ENCODE measurements around the gene IPO4.
A peak's percentile ranks its signal among the peaks of the same experiment; 100 is the strongest.

IPO4 gene

DNA sequence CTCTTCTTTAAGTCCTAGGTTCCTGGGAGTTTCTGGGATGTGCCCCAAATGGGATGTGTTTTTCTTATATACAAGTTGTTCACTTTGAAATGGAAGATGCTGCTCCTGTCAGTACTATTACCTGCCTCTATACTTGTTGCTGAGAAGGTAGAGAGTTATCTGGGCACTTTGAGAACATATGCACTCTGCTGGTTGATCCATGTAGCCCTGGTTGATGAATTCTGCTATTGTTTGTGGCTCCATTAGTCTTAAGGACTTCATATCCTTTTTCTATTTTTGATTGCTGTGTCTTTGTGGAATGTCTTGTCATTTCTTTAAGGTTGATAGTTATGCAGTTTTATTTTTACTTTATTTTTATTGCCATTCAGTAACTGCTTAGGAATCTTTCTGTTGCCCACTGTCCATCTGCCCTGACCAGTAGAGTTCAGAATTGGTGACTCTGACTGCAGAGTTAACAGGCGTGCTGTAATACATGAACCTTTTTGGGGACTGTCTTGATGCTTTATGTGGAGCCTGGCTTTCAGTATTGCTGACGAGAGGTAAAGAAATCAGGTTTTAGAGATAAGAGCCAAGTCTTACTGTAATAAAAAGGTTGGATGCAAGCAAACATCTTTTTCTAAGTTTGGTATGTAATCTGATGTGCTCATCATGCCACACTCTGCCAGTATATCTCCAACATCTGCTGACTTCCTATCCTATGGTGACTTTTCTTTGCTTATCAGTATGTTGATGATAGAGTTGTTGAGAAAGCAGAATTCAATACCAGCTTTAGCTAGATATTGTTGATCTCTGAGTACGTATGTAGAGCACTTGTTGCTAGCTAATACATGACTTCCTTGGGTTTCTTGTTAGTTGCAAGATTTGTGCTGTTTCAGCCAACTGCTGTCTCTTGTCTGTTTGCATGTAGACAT is 45.7 kb upstream of the IPO4 start:
- H3K4me3 ChIP-seq (ENCODE audit: control insufficient read depth, low read depth, low read length), result no peak overlapping the region
- TF ChIP-seq, protein P1, sequence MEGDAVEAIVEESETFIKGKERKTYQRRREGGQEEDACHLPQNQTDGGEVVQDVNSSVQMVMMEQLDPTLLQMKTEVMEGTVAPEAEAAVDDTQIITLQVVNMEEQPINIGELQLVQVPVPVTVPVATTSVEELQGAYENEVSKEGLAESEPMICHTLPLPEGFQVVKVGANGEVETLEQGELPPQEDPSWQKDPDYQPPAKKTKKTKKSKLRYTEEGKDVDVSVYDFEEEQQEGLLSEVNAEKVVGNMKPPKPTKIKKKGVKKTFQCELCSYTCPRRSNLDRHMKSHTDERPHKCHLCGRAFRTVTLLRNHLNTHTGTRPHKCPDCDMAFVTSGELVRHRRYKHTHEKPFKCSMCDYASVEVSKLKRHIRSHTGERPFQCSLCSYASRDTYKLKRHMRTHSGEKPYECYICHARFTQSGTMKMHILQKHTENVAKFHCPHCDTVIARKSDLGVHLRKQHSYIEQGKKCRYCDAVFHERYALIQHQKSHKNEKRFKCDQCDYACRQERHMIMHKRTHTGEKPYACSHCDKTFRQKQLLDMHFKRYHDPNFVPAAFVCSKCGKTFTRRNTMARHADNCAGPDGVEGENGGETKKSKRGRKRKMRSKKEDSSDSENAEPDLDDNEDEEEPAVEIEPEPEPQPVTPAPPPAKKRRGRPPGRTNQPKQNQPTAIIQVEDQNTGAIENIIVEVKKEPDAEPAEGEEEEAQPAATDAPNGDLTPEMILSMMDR (conservative IDR thresholded peaks at IDR 0.05; ENCODE audit: control insufficient read depth, insufficient read depth, low read depth, low read length), result no peak
- DNase-seq (ENCODE audit: low read depth), result no peak

DNA sequence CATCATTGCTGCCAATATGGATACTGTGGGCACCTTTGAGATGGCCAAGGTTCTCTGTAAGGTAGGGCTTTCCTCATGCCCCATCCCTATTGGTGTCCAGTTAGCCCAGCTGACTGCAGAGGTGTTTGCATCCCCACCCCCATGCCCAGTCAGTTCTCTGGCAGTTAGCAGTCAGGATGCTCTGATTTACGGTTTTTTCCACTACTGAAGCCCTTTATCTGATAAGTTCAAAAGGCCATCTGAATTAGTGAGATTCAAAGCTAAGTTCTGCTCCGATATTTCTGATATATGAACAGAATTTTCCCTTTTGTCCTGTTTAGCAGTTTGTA is 44.9 kb upstream of the IPO4 start:
- no peak for DNase-seq (ENCODE audit: low read depth)
- H3K4me3 ChIP-seq (ENCODE audit: control insufficient read depth, low read depth, low read length), result peak overlapping the region; percentile 92
- TF ChIP-seq, protein P1 (conservative IDR thresholded peaks at IDR 0.05; ENCODE audit: control insufficient read depth, insufficient read depth, low read depth, low read length), result no peak

DNA sequence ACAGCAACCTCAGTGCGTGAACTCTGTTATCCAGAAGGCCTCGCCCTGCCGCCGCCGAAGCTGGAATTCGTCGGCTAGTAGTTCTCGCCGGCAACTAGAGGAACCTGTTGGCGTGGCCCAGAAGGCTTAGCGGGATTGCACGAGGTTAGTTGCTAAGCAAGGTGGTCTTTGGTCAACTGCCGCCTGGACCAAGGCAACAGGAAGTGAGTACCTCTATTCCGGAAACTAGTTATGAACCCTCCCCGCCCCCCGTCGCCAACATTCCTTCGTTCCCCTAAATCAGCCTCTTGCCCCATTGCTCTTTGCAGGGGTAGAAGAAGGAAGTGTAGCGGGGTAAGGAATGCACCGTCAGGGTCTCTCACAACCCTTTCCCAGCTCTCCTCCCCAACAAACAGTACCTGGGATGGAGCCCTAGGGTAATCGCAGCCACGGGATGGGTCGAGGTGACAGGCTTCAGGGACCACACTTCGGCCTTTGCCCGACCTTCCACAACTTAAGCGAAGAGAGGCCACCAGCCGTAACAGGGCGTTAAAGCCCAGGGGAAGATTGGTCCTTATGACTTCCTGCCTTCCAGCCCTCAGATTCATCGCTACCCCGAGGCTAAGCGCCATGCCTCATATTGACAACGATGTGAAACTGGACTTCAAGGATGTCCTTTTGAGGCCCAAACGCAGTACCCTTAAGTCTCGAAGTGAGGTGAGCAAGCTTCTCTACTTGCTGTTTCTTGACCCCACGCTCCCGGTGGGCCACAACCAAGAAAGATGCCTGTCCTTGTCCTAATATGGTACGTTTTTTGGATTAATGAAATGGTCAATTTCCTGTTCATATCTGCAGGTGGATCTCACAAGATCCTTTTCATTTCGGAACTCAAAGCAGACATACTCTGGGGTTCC is 44.3 kb upstream of the IPO4 start, which contains the start of gene GMPR2:
GMPR2 (plus strand) TSS at position 285 of the 893 bp plus-strand sequence; CDS start at position 610, 325 bp downstream.
- DNase-seq (ENCODE audit: low read depth), result peak; percentile 7
- TF ChIP-seq, protein P1 (conservative IDR thresholded peaks at IDR 0.05; ENCODE audit: control insufficient read depth, insufficient read depth, low read depth, low read length), result no peak
- H3K4me3 ChIP-seq (ENCODE audit: control insufficient read depth, low read depth, low read length), result peak within 1 kb of the TSS; percentile 92

DNA sequence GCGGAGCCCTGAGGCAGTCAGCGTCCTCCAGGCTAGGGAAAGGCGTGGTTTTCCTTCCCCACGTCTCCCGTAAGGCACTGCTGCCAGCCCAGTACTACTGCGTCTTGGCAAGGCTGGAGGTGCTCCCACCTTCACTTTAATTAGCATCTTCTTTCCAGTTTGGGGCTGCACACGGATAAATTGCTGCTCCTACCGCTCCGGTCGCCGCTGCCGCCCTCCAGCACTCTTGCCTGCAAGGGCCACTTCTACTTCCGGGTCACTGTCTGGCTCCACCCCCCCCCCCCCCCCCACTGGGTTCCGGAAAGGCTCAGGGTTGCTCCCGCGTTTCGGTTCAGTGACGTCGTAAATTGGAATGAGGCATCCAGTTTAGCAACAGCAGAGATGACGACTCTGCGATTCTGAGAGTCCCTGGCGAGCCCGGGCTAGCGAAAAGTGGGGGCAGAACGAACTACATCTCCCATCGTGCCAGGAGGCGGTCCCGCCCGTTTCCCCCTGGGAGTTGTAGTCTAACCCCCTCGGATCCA is 43.6 kb upstream of the IPO4 start, which contains the start of gene NEDD8:
NEDD8 (minus strand) TSS at position 247 of the 524 bp plus-strand sequence; CDS start at position 147, 100 bp downstream.
- H3K4me3 ChIP-seq (ENCODE audit: control insufficient read depth, low read depth, low read length), result peak within 1 kb of the TSS; percentile 92
- DNase-seq (ENCODE audit: low read depth), result peak; percentile 98
- TF ChIP-seq, protein P1 (conservative IDR thresholded peaks at IDR 0.05; ENCODE audit: control insufficient read depth, insufficient read depth, low read depth, low read length), result no peak

DNA sequence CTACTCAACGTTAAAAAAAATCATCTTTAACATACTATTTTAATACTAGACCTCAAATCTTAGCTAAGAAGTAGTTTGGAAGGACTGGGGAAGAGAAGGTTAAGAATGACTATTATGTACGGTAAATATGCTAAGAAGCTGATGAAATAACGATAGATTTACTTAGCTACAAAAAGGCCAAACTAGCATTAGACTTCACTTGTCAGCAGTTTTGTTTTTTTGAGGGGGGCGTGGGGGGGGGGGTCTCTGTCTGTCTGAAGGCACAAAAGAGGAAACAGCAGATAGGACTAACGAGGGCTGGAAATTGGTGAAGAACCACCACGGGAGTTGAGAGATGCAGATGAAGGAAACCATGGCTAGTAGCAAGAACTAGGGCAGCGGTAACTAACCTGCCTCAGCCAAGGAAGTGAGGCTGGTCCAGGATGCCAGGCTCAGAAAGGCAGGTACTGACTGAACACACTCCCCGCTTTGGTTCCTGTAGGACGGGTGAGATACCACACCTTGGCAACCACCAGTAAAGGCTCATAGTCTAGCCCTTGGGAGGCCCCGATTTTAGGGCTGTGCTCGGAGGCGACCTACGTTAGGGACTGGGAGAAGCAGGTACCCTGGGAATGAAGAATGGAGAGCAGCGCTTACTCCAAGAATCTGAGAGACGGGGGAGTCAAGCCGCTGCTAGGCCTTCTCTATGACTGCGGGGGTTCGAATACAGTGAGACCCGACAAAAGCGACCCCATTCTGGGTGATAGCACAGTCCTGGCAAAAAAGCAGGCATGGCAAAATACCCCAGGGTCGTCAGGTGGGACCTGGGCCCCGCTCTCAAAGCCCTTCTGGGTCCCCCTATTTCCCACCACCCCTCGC is 42.9 kb upstream of the IPO4 start:
- H3K4me3 ChIP-seq (ENCODE audit: control insufficient read depth, low read depth, low read length), result peak overlapping the region; percentile 92
- no peak for DNase-seq (ENCODE audit: low read depth)
- TF ChIP-seq, protein P1 (conservative IDR thresholded peaks at IDR 0.05; ENCODE audit: control insufficient read depth, insufficient read depth, low read depth, low read length), result no peak
